Naive B cell (primary cell): Measurements from ENCODE around the gene PHLDA2. TPM values are rescaled to one million over a fixed set of nuclear protein-coding genes. Genes with fewer than 3 reads are reported as not detected.

ENCODE experiments used
- ATAC-seq, 2 donors: fragments of 150-1000 bp; cut with Tn5 transposase; 2 replicates each; pipeline ENCODE4 v1.10.0; 2021; ENCODE audit warnings: low read depth in 2 of 2, mild to moderate bottlenecking in 2 of 2, moderate library complexity in 2 of 2
- DNase-seq: peaks from one replicate; pipeline ENCODE4 v3.0.0; 2022
- H3K27ac Mint-ChIP-seq, 6 donors: one replicate each; pipeline ENCODE4 v1.8.0; 2020 to 2022; ENCODE audit warnings: mild to moderate bottlenecking in 6 of 6, mixed read lengths in 6 of 6, moderate library complexity in 5 of 6, inconsistent platforms in 2 of 6
- H3K27me3 Mint-ChIP-seq, 3 donors: one replicate each; pipeline ENCODE4 v1.8.0; 2021 to 2022; ENCODE audit warnings: mixed read lengths in 3 of 3, mild to moderate bottlenecking in 1 of 3
- H3K36me3 Mint-ChIP-seq, 2 donors: one replicate each; pipeline ENCODE4 v1.8.0; 2020 to 2022; ENCODE audit warnings: mixed read lengths in 2 of 2, inconsistent platforms in 1 of 2, mild to moderate bottlenecking in 1 of 2
- H3K4me1 Mint-ChIP-seq, 3 donors: one replicate each; pipeline ENCODE4 v1.8.0; 2020 to 2022; ENCODE audit warnings: mixed read lengths in 3 of 3, inconsistent platforms in 1 of 3, mild to moderate bottlenecking in 1 of 3, moderate library complexity in 1 of 3
- H3K4me3 Mint-ChIP-seq, 8 donors: one replicate each; pipeline ENCODE4 v1.8.0; 2020 to 2022; ENCODE audit warnings: mild to moderate bottlenecking in 8 of 8, mixed read lengths in 8 of 8, moderate library complexity in 8 of 8, inconsistent platforms in 2 of 8
- H3K9me3 Mint-ChIP-seq, 7 donors: one replicate each; pipeline ENCODE4 v1.8.0; 2020 to 2022; ENCODE audit warnings: mixed read lengths in 7 of 7, mild to moderate bottlenecking in 5 of 7, inconsistent platforms in 2 of 7, moderate library complexity in 1 of 7
- polyA plus RNA-seq, 6 donors: library from polyadenylated mRNA; unstranded; fragments of 300-500 nt; fragmentation: Illumina TruSeq; gene quantifications; one replicate each; pipeline ENCODE4 v1.2.3, GENCODE V29; 2021; ENCODE audit warnings: low read depth in 6 of 6

The PHLDA2 gene
- polyA plus RNA-seq = not detected

GRCh38 chr11:2928605-2929530, at the start of gene PHLDA2:
Gene PHLDA2, minus strand, starts transcription at chr11:2929420. Its CDS starts 56 bp downstream, at chr11:2929364.
- H3K36me3 Mint-ChIP-seq = no peaks in the 10 kb centered on the region
- ATAC-seq (peak; percentile 42 to 44), DNase-seq (no peak)
- peak within 1 kb of the TSS in 2 of 6 donors; percentile 32 to 42 for H3K27ac Mint-ChIP-seq
- peaks cover 18 to 46% (median 42%) of the 10 kb centered on the region in 3 donors for H3K27me3 Mint-ChIP-seq
- no peaks in the 10 kb centered on the region for H3K9me3 Mint-ChIP-seq
- H3K4me1 Mint-ChIP-seq = peaks cover 8 to 24% (median 17%) of the 10 kb centered on the region in 3 donors
- H3K4me3 Mint-ChIP-seq = peak within 1 kb of the TSS; percentile 72 to 90 (median 86)

GRCh38 chr11:2977113-2977512, 47.9 kb upstream of the PHLDA2 start:
- Mint-ChIP-seq H3K36me3 (peaks cover 8 to 17% of the 10 kb centered on the region in 2 donors), H3K4me1 (peaks cover 6 to 16% (median 13%) of the 10 kb centered on the region in 3 donors), H3K27ac (no peak overlapping the region), H3K4me3 (no peak overlapping the region), H3K27me3 (no peaks in the 10 kb centered on the region), H3K9me3 (no peaks in the 10 kb centered on the region)
- ATAC-seq = no peak
- no peak for DNase-seq

GRCh38 chr11:2976294-2977063, 47.3 kb upstream of the PHLDA2 start:
- Mint-ChIP-seq H3K4me3 (no peak overlapping the region), H3K27ac (peak overlapping the region in 1 of 6 donors; percentile 21), H3K9me3 (no peaks in the 10 kb centered on the region), H3K36me3 (peaks cover 10 to 17% of the 10 kb centered on the region in 2 donors), H3K27me3 (no peaks in the 10 kb centered on the region), H3K4me1 (peaks cover 0 to 12% (median 7%) of the 10 kb centered on the region in 3 donors)
- ATAC-seq (no peak), DNase-seq (no peak)

- H3K4me3 Mint-ChIP-seq = no peak overlapping the region
- H3K27me3 Mint-ChIP-seq = no peaks in the 10 kb centered on the region
- no peak for DNase-seq
- no peaks in the 10 kb centered on the region for H3K9me3 Mint-ChIP-seq
- peak; percentile 67 to 69 for ATAC-seq
- H3K27ac Mint-ChIP-seq = no peak overlapping the region
- H3K36me3 Mint-ChIP-seq = peaks cover 18 to 22% of the 10 kb centered on the region in 2 donors
- H3K4me1 Mint-ChIP-seq = peaks cover 0 to 9% (median 7%) of the 10 kb centered on the region in 3 donors
Observed at GRCh38 chr11:2975594-2975993, 46.4 kb upstream of the PHLDA2 start.

GRCh38 chr11:2974272-2974671, 45.1 kb upstream of the PHLDA2 start:
- ATAC-seq = no peak
- H3K9me3 Mint-ChIP-seq = no peaks in the 10 kb centered on the region
- H3K4me1 Mint-ChIP-seq = peaks cover 0 to 9% (median 7%) of the 10 kb centered on the region in 3 donors
- no peaks in the 10 kb centered on the region for H3K27me3 Mint-ChIP-seq
- peak overlapping the region in 1 of 6 donors; percentile 36 for H3K27ac Mint-ChIP-seq
- no peak overlapping the region for H3K4me3 Mint-ChIP-seq
- no peak for DNase-seq
- H3K36me3 Mint-ChIP-seq = peaks cover 18 to 30% of the 10 kb centered on the region in 2 donors

- Mint-ChIP-seq H3K27ac (no peak overlapping the region), H3K27me3 (no peaks in the 10 kb centered on the region), H3K9me3 (no peaks in the 10 kb centered on the region), H3K4me1 (peaks cover 0 to 6% (median 0%) of the 10 kb centered on the region in 3 donors), H3K4me3 (no peak overlapping the region), H3K36me3 (peaks cover 27 to 48% of the 10 kb centered on the region in 2 donors)
- no peak for DNase-seq
- no peak for ATAC-seq
Observed at GRCh38 chr11:2968341-2968900, 39.2 kb upstream of the PHLDA2 start.

GRCh38 chr11:2964782-2965181, 35.6 kb upstream of the PHLDA2 start:
- H3K36me3 Mint-ChIP-seq = peaks cover 24 to 38% of the 10 kb centered on the region in 2 donors
- no peaks in the 10 kb centered on the region for H3K9me3 Mint-ChIP-seq
- no peak overlapping the region for H3K27ac Mint-ChIP-seq
- no peak for DNase-seq
- H3K4me1 Mint-ChIP-seq = peaks cover 6 to 14% (median 7%) of the 10 kb centered on the region in 3 donors
- ATAC-seq = no peak
- no peaks in the 10 kb centered on the region for H3K27me3 Mint-ChIP-seq
- no peak overlapping the region for H3K4me3 Mint-ChIP-seq

- Mint-ChIP-seq H3K36me3 (peaks cover 24 to 41% of the 10 kb centered on the region in 2 donors), H3K27me3 (no peaks in the 10 kb centered on the region), H3K4me3 (no peak overlapping the region), H3K4me1 (peaks cover 6 to 14% (median 7%) of the 10 kb centered on the region in 3 donors), H3K9me3 (no peaks in the 10 kb centered on the region), H3K27ac (no peak overlapping the region)
- no peak for ATAC-seq
- DNase-seq = no peak
Observed at GRCh38 chr11:2963761-2964160, 34.5 kb upstream of the PHLDA2 start.

- Mint-ChIP-seq H3K4me3 (no peak overlapping the region), H3K27ac (peak overlapping the region in 1 of 6 donors; percentile 75), H3K4me1 (peaks cover 6 to 14% (median 7%) of the 10 kb centered on the region in 3 donors), H3K36me3 (peaks cover 24 to 42% of the 10 kb centered on the region in 2 donors), H3K9me3 (no peaks in the 10 kb centered on the region), H3K27me3 (no peaks in the 10 kb centered on the region)
- ATAC-seq (no peak), DNase-seq (no peak)
Observed at GRCh38 chr11:2963112-2963754, 34.0 kb upstream of the PHLDA2 start.

GRCh38 chr11:2961080-2961479, 31.9 kb upstream of the PHLDA2 start:
- Mint-ChIP-seq H3K27ac (peak overlapping the region in 2 of 6 donors; percentile 39 to 84), H3K4me3 (no peak overlapping the region), H3K27me3 (no peaks in the 10 kb centered on the region), H3K4me1 (peaks cover 6 to 8% (median 7%) of the 10 kb centered on the region in 3 donors), H3K9me3 (no peaks in the 10 kb centered on the region), H3K36me3 (peaks cover 24 to 36% of the 10 kb centered on the region in 2 donors)
- ATAC-seq (no peak), DNase-seq (no peak)

- Mint-ChIP-seq H3K27ac (peak overlapping the region in 1 of 6 donors; percentile 59), H3K36me3 (peaks cover 17 to 31% of the 10 kb centered on the region in 2 donors)
- ATAC-seq = no peak
Observed at GRCh38 chr11:2960139-2960538, 30.9 kb upstream of the PHLDA2 start.

GRCh38 chr11:2958251-2958650, 29.0 kb upstream of the PHLDA2 start:
- peaks cover 15 to 27% of the 10 kb centered on the region in 2 donors for H3K36me3 Mint-ChIP-seq
- no peaks in the 10 kb centered on the region for H3K27me3 Mint-ChIP-seq
- no peak for ATAC-seq
- DNase-seq = no peak
- H3K4me1 Mint-ChIP-seq = peaks cover 6 to 8% (median 7%) of the 10 kb centered on the region in 3 donors
- no peak overlapping the region for H3K4me3 Mint-ChIP-seq
- H3K27ac Mint-ChIP-seq = no peak overlapping the region
- no peaks in the 10 kb centered on the region for H3K9me3 Mint-ChIP-seq

More at GRCh38 chr11:2960139-2960538, 30.9 kb upstream of the PHLDA2 start:
- Mint-ChIP-seq H3K27me3 (no peaks in the 10 kb centered on the region), H3K4me3 (no peak overlapping the region), H3K4me1 (peaks cover 6 to 8% (median 7%) of the 10 kb centered on the region in 3 donors), H3K9me3 (no peaks in the 10 kb centered on the region)
- no peak for DNase-seq
